Measurements from ENCODE around the gene DACT2. TPM values are rescaled to one million over a fixed set of nuclear protein-coding genes. Genes with fewer than 3 reads are reported as not detected.
"Not testable (repeated sequence)": the region's sequence is repeated elsewhere in the genome, so short reads cannot be mapped to it uniquely, and the experiment has no call there.

Gene DACT2
- total RNA-seq, 1 donor: not detected

DNA sequence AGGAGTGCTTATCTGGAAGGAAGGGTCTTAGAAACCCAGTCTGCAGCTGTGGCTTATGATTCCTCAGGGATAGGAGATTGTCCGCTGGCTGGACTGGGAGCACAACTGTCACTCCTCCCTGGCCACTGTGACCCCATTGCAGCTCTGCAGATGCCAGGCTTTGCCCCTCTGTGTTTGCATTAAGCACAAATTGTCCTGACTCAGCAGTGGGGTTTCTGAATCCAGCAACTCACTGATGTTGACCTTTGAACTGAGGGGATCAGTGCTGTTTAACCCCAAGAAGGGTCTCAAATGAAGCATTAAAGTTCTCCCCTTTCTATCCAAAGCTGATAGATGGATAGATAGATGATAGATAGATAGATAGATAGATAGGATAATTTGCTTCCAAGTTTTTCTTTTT is 29.5 kb downstream of the DACT2 start:
- H2AFZ ChIP-seq (ENCODE audit: low read length): no peak overlapping the region
- DNase-seq (ENCODE audit: insufficient read length, low spot score, missing footprints): no peak
- no peaks in the 10 kb centered on the region for H3K4me1 ChIP-seq (ENCODE audit: insufficient read depth, low read length)
- H4K20me1 ChIP-seq (ENCODE audit: insufficient read depth, low read length): no peaks in the 10 kb centered on the region
- no peaks in the 10 kb centered on the region for H3K36me3 ChIP-seq (ENCODE audit: insufficient read depth, low read length)
- no peak overlapping the region for H3K27ac ChIP-seq (ENCODE audit: low read depth, low read length)
- H3K4me3 ChIP-seq (ENCODE audit: insufficient read depth, low read length): no peak overlapping the region
- no peaks in the 10 kb centered on the region for H3K79me2 ChIP-seq (ENCODE audit: insufficient read depth, low read length)
- H3K27me3 ChIP-seq (ENCODE audit: insufficient read depth, low read length): no peaks in the 10 kb centered on the region
- no peak overlapping the region for H3K4me2 ChIP-seq (ENCODE audit: insufficient read depth, low read length)
- H3K9me3 ChIP-seq (ENCODE audit: low read depth, low read length): no peaks in the 10 kb centered on the region
- TF ChIP-seq CTCF (IDR thresholded peaks at IDR 0.05; ENCODE audit: extremely low read depth, low read depth, low read length): no peak

- no peaks in the 10 kb centered on the region for H3K36me3 ChIP-seq (ENCODE audit: insufficient read depth, low read length)
- no peak overlapping the region for H3K4me2 ChIP-seq (ENCODE audit: insufficient read depth, low read length)
- no peaks in the 10 kb centered on the region for H3K9me3 ChIP-seq (ENCODE audit: low read depth, low read length)
- H3K27ac ChIP-seq (ENCODE audit: low read depth, low read length): no peak overlapping the region
- no peak overlapping the region for H2AFZ ChIP-seq (ENCODE audit: low read length)
- H3K79me2 ChIP-seq (ENCODE audit: insufficient read depth, low read length): no peaks in the 10 kb centered on the region
- DNase-seq (ENCODE audit: insufficient read length, low spot score, missing footprints): no peak
- no peaks in the 10 kb centered on the region for H4K20me1 ChIP-seq (ENCODE audit: insufficient read depth, low read length)
- H3K4me1 ChIP-seq (ENCODE audit: insufficient read depth, low read length): no peaks in the 10 kb centered on the region
- TF ChIP-seq CTCF (IDR thresholded peaks at IDR 0.05; ENCODE audit: extremely low read depth, low read depth, low read length): no peak
- no peak overlapping the region for H3K4me3 ChIP-seq (ENCODE audit: insufficient read depth, low read length)
- H3K27me3 ChIP-seq (ENCODE audit: insufficient read depth, low read length): no peaks in the 10 kb centered on the region
These were observed 30.0 kb downstream of the DACT2 start for GRCh38 chr6:168289571-168289962.

GRCh38 chr6:168288781-168289570 is 30.6 kb downstream of the DACT2 start:
- Histone ChIP-seq H2AFZ (ENCODE audit: low read length) (no peak overlapping the region), H3K4me3 (ENCODE audit: insufficient read depth, low read length) (no peak overlapping the region), H3K27ac (ENCODE audit: low read depth, low read length) (no peak overlapping the region), H3K9me3 (ENCODE audit: low read depth, low read length) (no peaks in the 10 kb centered on the region), H4K20me1 (ENCODE audit: insufficient read depth, low read length) (no peaks in the 10 kb centered on the region), H3K27me3 (ENCODE audit: insufficient read depth, low read length) (no peaks in the 10 kb centered on the region), H3K4me1 (ENCODE audit: insufficient read depth, low read length) (no peaks in the 10 kb centered on the region), H3K36me3 (ENCODE audit: insufficient read depth, low read length) (no peaks in the 10 kb centered on the region), H3K4me2 (ENCODE audit: insufficient read depth, low read length) (no peak overlapping the region), H3K79me2 (ENCODE audit: insufficient read depth, low read length) (no peaks in the 10 kb centered on the region)
- TF ChIP-seq CTCF (IDR thresholded peaks at IDR 0.05; ENCODE audit: extremely low read depth, low read depth, low read length): no peak
- DNase-seq (ENCODE audit: insufficient read length, low spot score, missing footprints): no peak

DNA sequence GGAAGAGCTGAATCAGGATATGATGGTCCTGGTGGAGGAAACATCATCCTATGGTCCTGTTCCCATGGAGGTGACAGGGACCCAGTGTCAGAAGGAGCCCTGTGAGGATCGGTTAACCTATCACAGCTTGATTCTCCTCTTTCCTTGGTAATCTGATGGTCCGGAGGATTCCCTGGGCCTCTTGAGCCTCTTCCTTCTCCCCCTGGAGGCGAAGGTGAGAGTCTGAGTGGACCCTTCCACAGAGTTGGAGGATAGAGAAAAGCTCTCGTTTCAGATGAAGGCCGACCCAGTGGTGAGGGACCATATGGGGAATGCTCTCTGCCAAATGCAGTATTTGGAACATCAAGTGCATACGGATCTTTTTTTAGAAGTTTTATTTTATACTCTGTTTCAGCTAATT is 32.1 kb downstream of the DACT2 start:
- H3K36me3 ChIP-seq (ENCODE audit: insufficient read depth, low read length); H3K27me3 ChIP-seq (ENCODE audit: insufficient read depth, low read length); H3K9me3 ChIP-seq (ENCODE audit: low read depth, low read length); H3K4me3 ChIP-seq (ENCODE audit: insufficient read depth, low read length); H3K4me2 ChIP-seq (ENCODE audit: insufficient read depth, low read length); H3K79me2 ChIP-seq (ENCODE audit: insufficient read depth, low read length); H4K20me1 ChIP-seq (ENCODE audit: insufficient read depth, low read length); H3K27ac ChIP-seq (ENCODE audit: low read depth, low read length); H3K4me1 ChIP-seq (ENCODE audit: insufficient read depth, low read length); H2AFZ ChIP-seq (ENCODE audit: low read length); DNase-seq (ENCODE audit: insufficient read length, low spot score, missing footprints): not testable (repeated sequence)

- H3K36me3 ChIP-seq (ENCODE audit: insufficient read depth, low read length); H4K20me1 ChIP-seq (ENCODE audit: insufficient read depth, low read length); H3K79me2 ChIP-seq (ENCODE audit: insufficient read depth, low read length); DNase-seq (ENCODE audit: insufficient read length, low spot score, missing footprints); H3K4me2 ChIP-seq (ENCODE audit: insufficient read depth, low read length); H3K9me3 ChIP-seq (ENCODE audit: low read depth, low read length); H3K4me3 ChIP-seq (ENCODE audit: insufficient read depth, low read length); H3K27ac ChIP-seq (ENCODE audit: low read depth, low read length); H3K27me3 ChIP-seq (ENCODE audit: insufficient read depth, low read length); H2AFZ ChIP-seq (ENCODE audit: low read length); H3K4me1 ChIP-seq (ENCODE audit: insufficient read depth, low read length): not testable (repeated sequence)
These were observed 32.7 kb downstream of the DACT2 start for GRCh38 chr6:168286771-168287446.

Data from osteoblast (primary cell).